OCI-M2 (cell line): ENCODE measurements around the gene MED6.

Source experiments
- DNase-seq: peaks from one replicate; lab custom pipeline; 2025; ENCODE audit not compliant: unreplicated experiment; lab: John Stamatoyannopoulos, UW

The MED6 gene

GRCh38 chr14:70599345-70599744 is 1.1 kb downstream of the MED6 start:
- DNase-seq = no peak

GRCh38 chr14:70597731-70598130 is 2.7 kb downstream of the MED6 start:
- no peak for DNase-seq

- no peak for DNase-seq
Observed at GRCh38 chr14:70595443-70596185, 4.8 kb downstream of the MED6 start.

- DNase-seq = no peak
Observed at GRCh38 chr14:70594461-70594860, 6.0 kb downstream of the MED6 start.

GRCh38 chr14:70585231-70585630 is 15.2 kb downstream of the MED6 start:
- DNase-seq = no peak

- no peak for DNase-seq
Observed at GRCh38 chr14:70576891-70577290, 23.6 kb downstream of the MED6 start.

- no peak for DNase-seq
Observed at GRCh38 chr14:70573050-70573449, 27.4 kb downstream of the MED6 start.

- no peak for DNase-seq
Observed at GRCh38 chr14:70571139-70571538, 29.3 kb downstream of the MED6 start.

GRCh38 chr14:70567791-70568190 is 32.7 kb downstream of the MED6 start:
- no peak for DNase-seq

- DNase-seq = no peak
Observed at GRCh38 chr14:70563869-70564268, 36.6 kb downstream of the MED6 start.

GRCh38 chr14:70563417-70563816 is 37.0 kb downstream of the MED6 start:
- no peak for DNase-seq

- no peak for DNase-seq
Observed at GRCh38 chr14:70558356-70558755, 42.1 kb downstream of the MED6 start.

- no peak for DNase-seq
Observed at GRCh38 chr14:70555890-70556289, 44.6 kb downstream of the MED6 start.

- no peak for DNase-seq
Observed at GRCh38 chr14:70538087-70538486, 62.4 kb downstream of the MED6 start.

GRCh38 chr14:70536830-70537229 is 63.6 kb downstream of the MED6 start:
- no peak for DNase-seq

GRCh38 chr14:70534904-70535303 is 65.6 kb downstream of the MED6 start, which contains the start of gene ADAM20:
Gene ADAM20, minus strand, starts transcription at chr14:70535004. Its CDS starts 10,247 bp downstream, at chr14:70524757.
- DNase-seq = no peak
